ENCODE measurements around the gene IQSEC3.

Gene IQSEC3

DNA sequence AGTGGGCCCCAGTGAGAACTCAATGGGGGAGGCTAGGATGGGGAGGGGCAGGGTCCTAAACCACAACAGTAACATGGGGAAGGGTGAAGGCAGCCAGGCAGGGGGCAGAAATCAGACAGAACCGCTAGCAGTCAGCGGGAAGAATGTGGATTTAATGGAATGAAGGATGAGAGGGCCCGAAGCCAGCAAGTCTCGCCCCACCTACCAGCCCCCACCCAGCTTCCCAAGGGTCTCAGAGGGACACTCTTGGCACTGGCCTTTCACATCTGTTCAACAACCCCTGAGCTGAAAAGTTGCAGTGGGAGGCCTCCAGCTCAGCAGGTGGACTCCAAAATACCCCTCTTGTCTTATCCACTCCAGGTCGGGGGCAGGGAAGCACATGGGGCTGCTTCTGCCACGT lies 153.9 kb downstream of the IQSEC3 start:
- no peak overlapping the region for H3K9ac ChIP-seq (ENCODE audit: low read depth, low read length)
- no peaks in the 10 kb centered on the region for H3K4me1 ChIP-seq (ENCODE audit: control insufficient read depth, insufficient read depth, low read length)
- no peaks in the 10 kb centered on the region for H3K9me3 ChIP-seq (replicated peaks; ENCODE audit: low read length)
- no peak overlapping the region for H3K4me3 ChIP-seq (ENCODE audit: low read length)
- no peak overlapping the region for H3K4me2 ChIP-seq (ENCODE audit: low read length)
- peaks cover 57% of the 10 kb centered on the region for H3K27me3 ChIP-seq (ENCODE audit: control insufficient read depth, insufficient read depth, low read length)
- no peaks in the 10 kb centered on the region for H3K36me3 ChIP-seq (ENCODE audit: insufficient read depth, low read length)

DNA sequence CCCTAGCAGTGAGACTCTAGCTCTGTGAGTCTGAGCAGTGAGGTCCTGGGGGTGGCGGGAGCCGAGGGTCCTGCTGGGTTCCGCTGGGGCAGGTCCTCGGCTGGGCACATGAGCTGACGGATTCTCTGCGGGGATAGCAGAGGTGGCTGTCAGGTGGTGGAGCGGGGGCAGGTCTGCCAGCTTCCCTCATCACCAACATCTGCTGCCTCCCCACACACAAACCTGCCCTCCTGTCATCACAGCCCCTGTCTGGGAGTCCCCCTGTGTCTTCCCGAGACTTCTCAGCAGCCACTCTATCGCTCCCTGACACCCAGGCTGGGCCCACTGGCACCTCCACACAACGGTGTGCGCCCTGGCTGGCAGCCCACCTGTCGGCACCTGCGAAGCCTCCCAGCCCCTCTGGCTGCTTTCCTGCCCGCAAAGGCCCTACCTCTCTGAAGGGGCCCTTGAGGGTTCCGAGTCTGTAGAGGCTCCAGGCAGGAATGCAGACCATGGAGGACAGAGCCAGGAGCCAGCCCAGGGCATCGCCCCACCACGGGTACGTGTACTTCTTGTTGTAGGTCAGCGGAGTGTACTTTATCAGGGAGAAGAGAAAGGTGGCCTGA lies 154.5 kb downstream of the IQSEC3 start:
- Histone ChIP-seq H3K9ac (ENCODE audit: low read depth, low read length) (no peak overlapping the region), H3K27me3 (ENCODE audit: control insufficient read depth, insufficient read depth, low read length) (peaks cover 56% of the 10 kb centered on the region), H3K4me3 (ENCODE audit: low read length) (no peak overlapping the region), H3K36me3 (ENCODE audit: insufficient read depth, low read length) (no peaks in the 10 kb centered on the region), H3K9me3 (replicated peaks; ENCODE audit: low read length) (no peaks in the 10 kb centered on the region), H3K4me2 (ENCODE audit: low read length) (no peak overlapping the region), H3K4me1 (ENCODE audit: control insufficient read depth, insufficient read depth, low read length) (no peaks in the 10 kb centered on the region)

DNA sequence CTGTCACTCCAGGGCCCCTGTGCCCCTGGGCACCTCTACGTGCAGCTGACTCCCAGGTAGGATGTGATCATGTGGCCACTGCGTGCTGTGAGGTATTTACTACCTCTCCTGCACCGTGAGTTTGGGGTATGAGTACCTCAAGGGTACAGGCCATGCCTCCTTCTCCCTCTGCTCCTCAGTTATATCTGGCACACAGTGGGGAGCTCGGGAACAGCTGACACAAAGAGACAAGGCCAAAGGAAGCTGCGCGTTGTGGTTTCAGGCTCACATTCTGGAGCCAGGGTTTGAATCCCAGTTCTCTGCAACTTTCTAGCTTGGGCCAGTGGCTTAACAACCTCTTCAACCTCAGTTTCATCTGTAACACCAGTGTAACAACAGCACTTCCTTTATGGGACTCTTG lies 155.2 kb downstream of the IQSEC3 start:
- no peaks in the 10 kb centered on the region for H3K9me3 ChIP-seq (replicated peaks; ENCODE audit: low read length)
- no peak overlapping the region for H3K4me3 ChIP-seq (ENCODE audit: low read length)
- no peaks in the 10 kb centered on the region for H3K4me1 ChIP-seq (ENCODE audit: control insufficient read depth, insufficient read depth, low read length)
- no peak overlapping the region for H3K9ac ChIP-seq (ENCODE audit: low read depth, low read length)
- no peaks in the 10 kb centered on the region for H3K36me3 ChIP-seq (ENCODE audit: insufficient read depth, low read length)
- H3K27me3 ChIP-seq (ENCODE audit: control insufficient read depth, insufficient read depth, low read length), result peaks cover 59% of the 10 kb centered on the region
- H3K4me2 ChIP-seq (ENCODE audit: low read length), result no peak overlapping the region

DNA sequence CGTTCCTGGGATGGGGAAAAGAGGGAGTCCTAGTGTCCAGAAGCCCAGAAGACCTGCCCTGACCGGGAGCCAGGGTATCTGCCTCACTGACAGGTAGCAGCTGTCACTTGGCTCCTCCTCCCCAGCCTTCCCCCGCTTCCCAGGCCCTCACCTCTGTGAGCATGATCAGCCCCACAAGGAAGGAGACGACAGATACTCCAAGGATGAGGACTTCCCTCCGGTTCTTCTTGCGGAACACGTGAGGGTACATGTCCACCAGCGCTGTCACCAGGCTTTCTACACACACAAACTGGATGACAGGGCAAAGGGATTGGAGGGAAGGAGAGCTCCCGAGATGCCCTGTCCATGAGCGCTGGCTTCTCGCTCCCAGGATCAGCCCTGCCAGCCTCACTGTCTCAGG lies 157.3 kb downstream of the IQSEC3 start:
- Histone ChIP-seq H3K4me1 (ENCODE audit: control insufficient read depth, insufficient read depth, low read length) (no peaks in the 10 kb centered on the region), H3K27me3 (ENCODE audit: control insufficient read depth, insufficient read depth, low read length) (peaks cover 74% of the 10 kb centered on the region), H3K36me3 (ENCODE audit: insufficient read depth, low read length) (no peaks in the 10 kb centered on the region), H3K9ac (ENCODE audit: low read depth, low read length) (no peak overlapping the region), H3K4me2 (ENCODE audit: low read length) (no peak overlapping the region), H3K4me3 (ENCODE audit: low read length) (no peak overlapping the region), H3K9me3 (replicated peaks; ENCODE audit: low read length) (no peaks in the 10 kb centered on the region)

DNA sequence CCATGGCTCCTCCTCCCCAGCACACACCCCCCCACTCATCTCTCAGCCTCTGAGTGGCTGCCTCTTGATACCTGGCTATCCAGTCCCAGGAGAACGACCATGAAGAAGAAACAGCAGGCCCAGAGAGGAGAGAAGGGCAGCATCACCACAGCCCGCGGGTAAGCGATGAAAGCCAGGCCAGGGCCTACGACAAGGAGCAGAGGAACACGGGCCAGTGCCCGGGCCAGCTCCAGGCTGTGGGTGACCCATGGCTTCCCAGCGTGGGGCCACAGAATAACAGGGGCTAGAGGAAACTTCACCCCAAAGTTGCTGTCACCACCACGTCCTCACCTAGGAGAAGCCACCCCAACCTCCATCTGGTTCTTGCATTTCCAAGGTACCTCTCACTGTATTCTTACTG lies 157.8 kb downstream of the IQSEC3 start:
- H3K4me3 ChIP-seq (ENCODE audit: low read length), result no peak overlapping the region
- peaks cover 74% of the 10 kb centered on the region for H3K27me3 ChIP-seq (ENCODE audit: control insufficient read depth, insufficient read depth, low read length)
- H3K9me3 ChIP-seq (replicated peaks; ENCODE audit: low read length), result no peaks in the 10 kb centered on the region
- no peaks in the 10 kb centered on the region for H3K4me1 ChIP-seq (ENCODE audit: control insufficient read depth, insufficient read depth, low read length)
- H3K4me2 ChIP-seq (ENCODE audit: low read length), result no peak overlapping the region
- H3K9ac ChIP-seq (ENCODE audit: low read depth, low read length), result no peak overlapping the region
- no peaks in the 10 kb centered on the region for H3K36me3 ChIP-seq (ENCODE audit: insufficient read depth, low read length)

DNA sequence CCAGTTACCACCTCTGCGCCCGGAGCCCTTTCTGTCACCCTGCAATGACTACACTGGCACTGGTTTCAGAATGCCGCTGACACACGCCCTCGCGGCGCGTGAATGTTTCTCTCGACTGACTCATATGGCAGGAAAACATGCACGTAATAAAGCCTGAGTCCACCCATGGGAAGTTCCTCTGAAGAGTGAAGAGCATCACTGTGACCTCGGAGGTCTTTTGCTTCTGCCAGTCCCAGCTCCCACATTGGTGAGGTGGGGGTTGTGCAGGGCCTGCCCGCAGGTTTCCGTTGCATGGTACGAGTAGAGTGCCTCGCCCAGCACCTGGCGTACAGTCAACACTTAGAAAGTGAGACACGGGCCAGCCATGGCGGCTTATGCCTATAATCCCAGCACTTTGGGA lies 158.4 kb downstream of the IQSEC3 start:
- peaks cover 76% of the 10 kb centered on the region for H3K27me3 ChIP-seq (ENCODE audit: control insufficient read depth, insufficient read depth, low read length)
- H3K9ac ChIP-seq (ENCODE audit: low read depth, low read length), result no peak overlapping the region
- H3K4me3 ChIP-seq (ENCODE audit: low read length), result no peak overlapping the region
- no peak overlapping the region for H3K4me2 ChIP-seq (ENCODE audit: low read length)
- H3K4me1 ChIP-seq (ENCODE audit: control insufficient read depth, insufficient read depth, low read length), result no peaks in the 10 kb centered on the region
- H3K9me3 ChIP-seq (replicated peaks; ENCODE audit: low read length), result no peaks in the 10 kb centered on the region
- H3K36me3 ChIP-seq (ENCODE audit: insufficient read depth, low read length), result no peaks in the 10 kb centered on the region

DNA sequence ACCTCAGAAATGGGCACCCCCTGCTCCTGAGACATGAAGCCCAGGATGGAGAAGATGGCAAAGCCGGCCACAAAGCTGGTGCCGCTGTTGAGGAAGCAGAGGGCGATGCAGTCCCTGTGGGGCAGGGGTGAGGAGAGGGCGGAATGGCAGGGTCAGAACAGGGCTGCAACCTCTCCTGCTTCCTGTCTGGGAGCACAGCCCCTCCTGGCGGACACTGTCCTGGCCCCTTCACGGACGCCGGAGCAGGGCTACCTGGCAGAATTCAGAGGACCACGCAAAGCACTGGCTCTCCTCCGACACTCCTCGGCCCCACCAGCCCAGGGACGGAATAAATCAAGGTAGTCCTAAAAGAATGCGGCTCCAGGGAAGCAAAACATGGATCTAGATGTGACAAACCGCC lies 159.8 kb downstream of the IQSEC3 start:
- no peak overlapping the region for H3K4me3 ChIP-seq (ENCODE audit: low read length)
- H3K36me3 ChIP-seq (ENCODE audit: insufficient read depth, low read length), result no peaks in the 10 kb centered on the region
- peaks cover 81% of the 10 kb centered on the region for H3K27me3 ChIP-seq (ENCODE audit: control insufficient read depth, insufficient read depth, low read length)
- no peaks in the 10 kb centered on the region for H3K4me1 ChIP-seq (ENCODE audit: control insufficient read depth, insufficient read depth, low read length)
- H3K9ac ChIP-seq (ENCODE audit: low read depth, low read length), result no peak overlapping the region
- no peak overlapping the region for H3K4me2 ChIP-seq (ENCODE audit: low read length)
- H3K9me3 ChIP-seq (replicated peaks; ENCODE audit: low read length), result no peaks in the 10 kb centered on the region

DNA sequence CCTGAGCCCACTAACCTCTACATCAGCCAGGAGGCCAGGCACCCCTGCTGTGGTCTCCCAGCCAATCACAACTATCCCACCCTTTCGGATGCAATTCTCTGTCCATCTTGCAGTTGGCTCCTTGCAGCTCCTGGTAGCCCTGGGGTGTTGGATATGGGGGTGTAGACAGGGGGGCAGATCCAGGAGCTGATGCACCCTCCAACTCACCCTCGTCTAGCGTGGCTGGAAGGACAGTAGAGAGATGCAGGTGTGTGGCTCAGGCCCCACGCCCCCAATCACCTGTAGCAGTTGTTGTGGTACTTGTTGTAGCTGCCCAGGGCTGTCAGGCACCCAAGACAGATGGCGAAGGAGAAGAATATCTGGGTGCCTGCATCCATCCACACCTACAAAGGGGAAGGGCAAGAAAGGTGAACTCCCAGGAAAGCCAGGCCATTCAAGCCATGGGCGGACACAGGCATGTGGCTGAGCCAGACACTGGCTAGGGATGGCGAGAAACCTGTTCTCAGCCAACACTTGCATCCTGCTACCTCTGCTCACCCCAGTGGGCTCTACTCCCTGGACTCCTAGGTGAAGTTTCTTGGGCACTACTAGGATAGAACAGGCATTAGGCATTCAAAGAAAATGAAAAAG lies 160.8 kb downstream of the IQSEC3 start:
- Histone ChIP-seq H3K4me3 (ENCODE audit: low read length) (no peak overlapping the region), H3K4me2 (ENCODE audit: low read length) (no peak overlapping the region), H3K4me1 (ENCODE audit: control insufficient read depth, insufficient read depth, low read length) (no peaks in the 10 kb centered on the region), H3K36me3 (ENCODE audit: insufficient read depth, low read length) (no peaks in the 10 kb centered on the region), H3K9me3 (replicated peaks; ENCODE audit: low read length) (no peaks in the 10 kb centered on the region), H3K9ac (ENCODE audit: low read depth, low read length) (no peak overlapping the region), H3K27me3 (ENCODE audit: control insufficient read depth, insufficient read depth, low read length) (peaks cover 82% of the 10 kb centered on the region)
